K562 (cell line): ENCODE data around the gene SERTAD3. TPM values are rescaled to one million over a fixed set of nuclear protein-coding genes. Genes with fewer than 3 reads are reported as not detected.

ENCODE experiments used
- ATF7 ChIP-seq: fragments of 450-650 bp; IDR thresholded peaks from 2 replicates; pipeline ENCODE4 v1.7.1; 2014; ENCODE audit warnings: mild to moderate bottlenecking, moderate library complexity
- BRF1 ChIP-seq: IDR thresholded peaks from 3 replicates; pipeline ENCODE4 v1.6.1; 2011; ENCODE audit warnings: borderline replicate concordance, mild to moderate bottlenecking; ENCODE audit not compliant: insufficient read length; ENCODE audit errors: extremely low read depth
- CCNT2 ChIP-seq: IDR thresholded peaks from 2 replicates; pipeline ENCODE4 v1.6.1; 2011; ENCODE audit warnings: borderline replicate concordance, low read depth, mild to moderate bottlenecking, moderate library complexity, mixed read lengths, low read length; ENCODE audit not compliant: insufficient read length; ENCODE audit errors: extremely low read depth
- IFI16 ChIP-seq: fragments of 250-450 bp; sonication (Bioruptor Pico); IDR thresholded peaks from 2 replicates; pipeline ENCODE4 v2.1.2; 2022; ENCODE audit warnings: mild to moderate bottlenecking, inconsistent platforms
- KDM2B ChIP-seq: fragments of 250-450 bp; sonication (Bioruptor Pico); IDR thresholded peaks from 2 replicates; pipeline ENCODE4 v1.8.0; 2021; ENCODE audit warnings: mild to moderate bottlenecking, moderate library complexity
- POLR2A ChIP-seq: fragments of 450-650 bp; conservative IDR thresholded peaks from 2 replicates; pipeline ENCODE4 v1.6.1; 2016
- RB1 ChIP-seq: fragments of 450-650 bp; IDR thresholded peaks from 2 replicates; pipeline ENCODE4 v1.6.1; 2017; ENCODE audit warnings: low read depth, mild to moderate bottlenecking
- SMARCC2 ChIP-seq: fragments of 450-650 bp; IDR thresholded peaks from 2 replicates; pipeline ENCODE4 v1.6.1; 2017; ENCODE audit warnings: antibody characterized with exemption, moderate library complexity, mild to moderate bottlenecking, low read depth
- TAF1 ChIP-seq: IDR thresholded peaks from 2 replicates; pipeline ENCODE4 v1.6.1; 2011; ENCODE audit warnings: mild to moderate bottlenecking, low read length, moderate library complexity; ENCODE audit not compliant: insufficient read depth, control insufficient read depth, severe bottlenecking; ENCODE audit errors: extremely low read depth
- TFE3 ChIP-seq: fragments of 450-650 bp; formaldehyde crosslinking; IDR thresholded peaks from 2 replicates; pipeline ENCODE4 v1.4.0; 2020; ENCODE audit warnings: mild to moderate bottlenecking, mixed read lengths
- ZNF707 ChIP-seq: fragments of 250-450 bp; sonication (Bioruptor Pico); conservative IDR thresholded peaks from 2 replicates; pipeline ENCODE4 v1.8.0; 2022; ENCODE audit warnings: inconsistent platforms, mild to moderate bottlenecking, moderate library complexity
- ZSCAN32 ChIP-seq: fragments of 450-650 bp; formaldehyde crosslinking; IDR thresholded peaks from 2 replicates; pipeline ENCODE4 v1.4.0; 2020; ENCODE audit warnings: mild to moderate bottlenecking, moderate library complexity
- polyA plus RNA-seq, 8 experiments: library from polyadenylated mRNA; depleted of rRNA in 4 of 8; stranded (reverse) in 5 of 8; unstranded in 3 of 8; fragments of >200 nt; fragmentation: Nextera tagmentation in 2 of 8; fragmentation: Illumina TruSeq in 1 of 8; extraction: Ambion mirVana in 2 of 8; extraction: Trizol in 1 of 8; gene quantifications; 2 replicates each; pipeline versions ENCODE4 v1.2.1 to v1.2.3, GENCODE V29; 2011 to 2014; ENCODE audit warnings: inconsistent platforms in 1 of 8, missing spikeins in 1 of 8
- total RNA-seq, 7 experiments: library from RNA; depleted of rRNA in 6 of 7; stranded (reverse); fragments of >200 nt in 6 of 7; fragmentation: Illumina TruSeq in 2 of 7; extraction: Trizol in 2 of 7; gene quantifications; 2 replicates each; pipeline versions ENCODE4 v1.2.1 to v1.2.3, GENCODE V29; 2011 to 2021; ENCODE audit warnings: low replicate concordance in 1 of 7
- TF ChIP-seq, protein P1 (sequence below): fragments of 450-650 bp; IDR thresholded peaks from 2 replicates; pipeline ENCODE4 v1.6.1; 2016; ENCODE audit warnings: borderline replicate concordance

SERTAD3 gene
- total and polyA plus RNA-seq, 9 of the 15 experiments (the other 6 are each of a cell fraction or from before 2014, with no cell fraction given): 5.4 to 28.9 (median 17.5) TPM

- TF ChIP-seq TAF1 (peak; percentile 29), ATF7 (peak; percentile 86; the same call in 1 of the 2 replicates), BRF1 (no peak), RB1 (peak; percentile 97), CCNT2 (peak; percentile 60), TFE3 (peak; percentile 19; the same call in 1 of the 2 replicates), ZNF707 (CRISPR knock-in tag) (0 out of 2 replicates have a peak, but pooled peaks have one; percentile 23), POLR2A (peak; percentile 93), ZSCAN32 (CRISPR knock-in tag) (0 out of 2 replicates have a peak, but pooled peaks have one; percentile 19), KDM2B (CRISPR knock-in tag) (peak; percentile 53; the same call in 1 of the 2 replicates), IFI16 (0 out of 2 replicates have a peak, but pooled peaks have one; percentile 41), SMARCC2 (no peak)
- TF ChIP-seq, protein P1, sequence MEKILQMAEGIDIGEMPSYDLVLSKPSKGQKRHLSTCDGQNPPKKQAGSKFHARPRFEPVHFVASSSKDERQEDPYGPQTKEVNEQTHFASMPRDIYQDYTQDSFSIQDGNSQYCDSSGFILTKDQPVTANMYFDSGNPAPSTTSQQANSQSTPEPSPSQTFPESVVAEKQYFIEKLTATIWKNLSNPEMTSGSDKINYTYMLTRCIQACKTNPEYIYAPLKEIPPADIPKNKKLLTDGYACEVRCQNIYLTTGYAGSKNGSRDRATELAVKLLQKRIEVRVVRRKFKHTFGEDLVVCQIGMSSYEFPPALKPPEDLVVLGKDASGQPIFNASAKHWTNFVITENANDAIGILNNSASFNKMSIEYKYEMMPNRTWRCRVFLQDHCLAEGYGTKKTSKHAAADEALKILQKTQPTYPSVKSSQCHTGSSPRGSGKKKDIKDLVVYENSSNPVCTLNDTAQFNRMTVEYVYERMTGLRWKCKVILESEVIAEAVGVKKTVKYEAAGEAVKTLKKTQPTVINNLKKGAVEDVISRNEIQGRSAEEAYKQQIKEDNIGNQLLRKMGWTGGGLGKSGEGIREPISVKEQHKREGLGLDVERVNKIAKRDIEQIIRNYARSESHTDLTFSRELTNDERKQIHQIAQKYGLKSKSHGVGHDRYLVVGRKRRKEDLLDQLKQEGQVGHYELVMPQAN: peak; percentile 66
Measured at GRCh38 chr19:40465557-40466218, 21.6 kb upstream of the SERTAD3 start, which contains the start of gene BLVRB (continued).
